Adrenal gland (tissue), 12 donors: ENCODE results near the gene PTCSC3. TPM values are rescaled to one million over a fixed set of nuclear protein-coding genes. Genes with fewer than 3 reads are reported as not detected.
A peak's percentile ranks its signal among the peaks of the same experiment; 100 is the strongest.

Source experiments
- DNase-seq, 7 donors: peaks; one replicate each; pipeline ENCODE4 v3.0.0-alpha.2; 2019 to 2020
- H3K27ac ChIP-seq, 5 donors: fragments of 200-600 bp; sonication (generic) in 4 of 5; 1 replicate in 3 of 5; 2 replicates in 2 of 5; pipeline versions ENCODE4 v1.5.1 to v1.8.0; 2016 to 2020; ENCODE audit warnings: mild to moderate bottlenecking in 1 of 5
- H3K27me3 ChIP-seq: fragments of 200-600 bp; 2 replicates; pipeline ENCODE4 v1.8.0; 2021
- H3K36me3 ChIP-seq, 2 donors: fragments of 200-600 bp; replicated peaks in 1 of 2; 1 replicate in 1 of 2; 2 replicates in 1 of 2; pipeline versions ENCODE4 v1.5.1 to v1.8.0; 2018 to 2022
- H3K4me1 ChIP-seq, 2 donors: fragments of 200-600 bp; replicated peaks in 1 of 2; 1 replicate in 1 of 2; 2 replicates in 1 of 2; pipeline versions ENCODE4 v1.5.1 to v1.8.0; 2018 to 2021
- H3K4me3 ChIP-seq, 4 donors: fragments of 200-600 bp; sonication (generic) in 3 of 4; one replicate each; pipeline ENCODE4 v1.5.1; 2016 to 2018
- H3K9me3 ChIP-seq, 3 donors: fragments of 200-600 bp; sonication (generic) in 1 of 3; replicated peaks in 1 of 3; 1 replicate in 2 of 3; 2 replicates in 1 of 3; pipeline versions ENCODE4 v1.5.1 to v1.8.0; 2016 to 2021
- CTCF ChIP-seq, 6 experiments: fragments of 450-650 bp in 4 of 6; fragments of 200-600 bp in 2 of 6; sonication (generic) in 1 of 6; IDR thresholded peaks; 1 replicate in 5 of 6; 2 replicates in 1 of 6; pipeline versions ENCODE4 v1.5.1 to v1.8.0; 2016 to 2021; ENCODE audit warnings: antibody characterized with exemption in 6 of 6, mild to moderate bottlenecking in 2 of 6, moderate library complexity in 1 of 6
- POLR2A ChIP-seq, 2 donors: fragments of 450-650 bp; IDR thresholded peaks; one replicate each; pipeline ENCODE4 v1.6.1; 2017; ENCODE audit warnings: antibody characterized with exemption in 2 of 2, mild to moderate bottlenecking in 2 of 2, moderate library complexity in 1 of 2
- WGBS, 4 donors: extraction: QIAGEN DNeasy Blood & Tissue Kit in 2 of 4; methylation state at CpG; one replicate each; pipeline versions ENCODE4 v1.1.5 to v1.1.7; 2013 to 2017; 5-methylcytosine and 5-hydroxymethylcytosine counted together
- intact Hi-C, 2 donors: fragments of 100-400 bp; cut with DNase I; formaldehyde crosslinking; loops; one replicate each; pipeline versions ENCODE4 v1.14.1 to v1.15.0; 2022 to 2023
- polyA plus RNA-seq, 3 donors: library from polyadenylated mRNA; stranded (reverse); fragments of 200-250 nt in 2 of 3; fragments of 350-450 nt in 1 of 3; fragmentation: Illumina TruSeq in 1 of 3; extraction: RNeasy Lipid Tissue Mini Kit (QIAGEN cat#74804) in 1 of 3; gene quantifications; one replicate each; pipeline ENCODE4 v1.2.3, GENCODE V29; 2013 to 2014
- total RNA-seq, 9 donors: library from RNA; depleted of rRNA in 4 of 9; stranded (reverse); fragments of >200 nt in 4 of 9; fragments of 120-200 nt in 1 of 9; fragmentation: NEBNext Ultra II Directional in 1 of 9; extraction: Animal tissue kit (Norgen Biotek cat#: 25700) in 1 of 9; gene quantifications; one replicate each; pipeline versions ENCODE4 v1.1.0 to v1.2.4, GENCODE V29; 2013 to 2023
- donor health status: healthy with polysubstance abuse.
- donor health status: Bipolar disorder and iron deficiency.
- donor health status: DM: yes; HTN: yes; CAD: no.
- donor health status: DM: no; HTN: no; CAD: no.
- donor health status: DM: no; HTN: no; CAD: no.
- donor health status: DM: yes; HTN: yes; CAD: no.

The PTCSC3 gene
- total and polyA plus RNA-seq, 12 donors: not detected

GRCh38 chr14:36094963-36095362 lies 81.6 kb downstream of the PTCSC3 start:
- intact Hi-C loops: no loop called here
- Histone ChIP-seq H3K4me3 (no peak overlapping the region), H3K4me1 (no peaks in the 10 kb centered on the region), H3K36me3 (no peaks in the 10 kb centered on the region), H3K27me3 (peaks cover 10% of the 10 kb centered on the region), H3K27ac (no peak overlapping the region), H3K9me3 (no peaks in the 10 kb centered on the region)
- no peak for DNase-seq
- 78 to 87% (median 85%) methylated on average over 4 of the region's 4 CpGs for WGBS, 4 donors
- TF ChIP-seq POLR2A (IDR thresholded peaks at IDR 0.05) (no peak), CTCF (IDR thresholded peaks at IDR 0.05) (no peak)

- no peak overlapping the region for H3K4me3 ChIP-seq
- TF ChIP-seq POLR2A (IDR thresholded peaks at IDR 0.05): no peak
- H3K27ac ChIP-seq: no peak overlapping the region
- intact Hi-C loops: no loop called here
- peak in 1 of 7 donors; percentile 54 for DNase-seq
- no peaks in the 10 kb centered on the region for H3K4me1 ChIP-seq
- H3K36me3 ChIP-seq: no peaks in the 10 kb centered on the region
- WGBS, 4 donors: 32 to 71% (median 55%) methylated on average over 2 of the region's 2 CpGs
- H3K27me3 ChIP-seq: no peaks in the 10 kb centered on the region
- no peaks in the 10 kb centered on the region for H3K9me3 ChIP-seq
These were observed 85.4 kb downstream of the PTCSC3 start for GRCh38 chr14:36091096-36091495.

GRCh38 chr14:36087411-36087810 lies 89.1 kb downstream of the PTCSC3 start:
- Histone ChIP-seq H3K27ac (no peak overlapping the region), H3K9me3 (no peaks in the 10 kb centered on the region), H3K36me3 (no peaks in the 10 kb centered on the region), H3K27me3 (no peaks in the 10 kb centered on the region), H3K4me3 (no peak overlapping the region), H3K4me1 (no peaks in the 10 kb centered on the region)
- WGBS, 4 donors: 65 to 75% (median 73%) methylated on average over 3 of the region's 3 CpGs
- TF ChIP-seq CTCF (IDR thresholded peaks at IDR 0.05) (no peak), POLR2A (IDR thresholded peaks at IDR 0.05) (no peak)
- intact Hi-C loops: no loop called here
- no peak for DNase-seq

GRCh38 chr14:36086629-36087395 lies 89.7 kb downstream of the PTCSC3 start:
- no peaks in the 10 kb centered on the region for H3K36me3 ChIP-seq
- 3 to 11% (median 6%) methylated on average over 1 of the region's 1 CpG for WGBS, 4 donors
- H3K4me3 ChIP-seq: no peak overlapping the region
- no peaks in the 10 kb centered on the region for H3K9me3 ChIP-seq
- no peaks in the 10 kb centered on the region for H3K27me3 ChIP-seq
- DNase-seq: no peak
- H3K4me1 ChIP-seq: no peaks in the 10 kb centered on the region
- no peak for TF ChIP-seq POLR2A (IDR thresholded peaks at IDR 0.05)
- no peak for TF ChIP-seq CTCF (IDR thresholded peaks at IDR 0.05)
- intact Hi-C loops: no loop called here
- no peak overlapping the region for H3K27ac ChIP-seq

GRCh38 chr14:36085861-36086260 lies 90.7 kb downstream of the PTCSC3 start:
- TF ChIP-seq POLR2A (IDR thresholded peaks at IDR 0.05) (no peak), CTCF (IDR thresholded peaks at IDR 0.05) (no peak)
- Histone ChIP-seq H3K27me3 (no peaks in the 10 kb centered on the region), H3K4me3 (no peak overlapping the region), H3K36me3 (no peaks in the 10 kb centered on the region), H3K4me1 (no peaks in the 10 kb centered on the region), H3K27ac (no peak overlapping the region), H3K9me3 (no peaks in the 10 kb centered on the region)
- 43 to 56% (median 52%) methylated on average over 6 of the region's 6 CpGs for WGBS, 4 donors
- DNase-seq: no peak
- intact Hi-C loops: no loop called here
